ENCODE data around the gene TUBB4B. TPM values are rescaled to one million over a fixed set of nuclear protein-coding genes. Genes with fewer than 3 reads are reported as not detected.

TUBB4B gene
- total RNA-seq, 3 donors from 2014 or later (not counting 1 experiment from before 2014, with no cell fraction given) = 84.4 to 121 (median 93.9) TPM

DNA sequence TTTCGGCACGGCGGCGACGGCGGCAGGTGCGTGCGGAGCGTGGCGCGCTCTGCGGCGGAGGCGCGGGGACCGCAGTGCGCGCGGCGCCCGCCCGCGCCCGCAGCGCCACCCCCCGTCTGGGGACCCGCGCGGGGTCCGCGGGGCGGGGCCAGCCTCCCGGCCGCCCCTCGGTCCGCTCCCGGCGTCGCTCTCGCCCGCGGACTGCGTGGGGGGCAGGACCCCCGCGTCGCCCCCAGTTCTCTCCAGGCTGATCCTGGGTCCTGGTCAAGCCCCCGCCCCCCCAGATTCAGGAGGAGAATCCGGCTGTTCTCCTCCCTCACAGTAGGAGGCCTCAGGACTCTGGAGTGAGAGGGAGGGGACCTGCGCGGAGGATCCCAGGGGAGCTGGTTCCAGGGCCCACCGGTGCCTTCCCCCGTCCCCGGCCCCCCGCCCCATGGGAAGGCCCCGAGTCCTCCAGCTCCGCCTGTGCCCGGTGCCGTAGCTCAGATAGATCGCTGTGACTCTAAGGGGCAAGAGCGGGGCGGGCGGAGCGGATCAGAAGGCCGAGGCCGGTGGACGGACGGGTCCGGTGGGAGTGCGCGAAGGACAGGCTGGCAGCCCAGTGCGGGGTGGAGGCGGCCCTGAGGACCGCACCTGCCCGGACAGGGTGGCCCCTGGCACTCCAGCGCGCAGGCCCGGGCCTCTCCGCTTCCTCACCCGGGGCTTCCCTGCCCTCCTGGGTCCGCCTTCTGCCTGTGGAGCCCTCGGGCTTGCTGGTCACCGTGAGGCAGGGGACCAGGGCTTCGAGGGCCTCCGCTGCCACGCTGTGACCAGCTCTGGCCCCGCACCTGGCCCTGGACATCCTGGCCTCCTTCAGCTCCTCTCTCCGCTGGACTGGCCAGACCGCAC is 18.7 kb upstream of the TUBB4B start, which contains the start of gene RNF208:
Gene RNF208, minus strand, starts transcription at position 51 of the 888 bp plus-strand sequence. CDS start 1,028 bp downstream, outside the sequence.
- H3K27ac Mint-ChIP-seq = peak within 1 kb of the TSS; percentile 62 to 88
- no peaks in the 10 kb centered on the region for H3K36me3 ChIP-seq (ENCODE audit: control insufficient read depth, insufficient read depth, low read length)
- WGBS (ENCODE audit: insufficient coverage) = 4% methylated on average over 88 of the region's 88 CpGs
- H3K27me3 Mint-ChIP-seq (ENCODE audit: low read depth in 2 of 2) = peaks cover 0 to under 1% of the 10 kb centered on the region in 2 donors
- peaks cover 1 to 7% of the 10 kb centered on the region in 2 donors for H3K4me1 Mint-ChIP-seq
- peak in 1 of 2 donors; percentile 46 for DNase-seq
- no peaks in the 10 kb centered on the region for H3K36me3 Mint-ChIP-seq
- no peak for ATAC-seq
- H3K4me1 ChIP-seq (ENCODE audit: control insufficient read depth, insufficient read depth, low read length) = peaks cover 28% of the 10 kb centered on the region
- H3K9me3 ChIP-seq (ENCODE audit: control insufficient read depth, insufficient read depth, low read length) = no peaks in the 10 kb centered on the region
- intact Hi-C loops (cut with micrococcal nuclease) = loop anchor here (1.0 to 5.0 kb wide), 4 partner anchors 18 to 95 kb away; partner anchors contain the start of genes NDOR1, NELFB, TMEM203 and TUBB4B
- peak within 1 kb of the TSS; percentile 58 for H3K4me3 ChIP-seq (ENCODE audit: low read length)
- H3K27ac ChIP-seq (ENCODE audit: low read length) = peak within 1 kb of the TSS; percentile 75
- peaks cover 4% of the 10 kb centered on the region for H3K27me3 ChIP-seq (ENCODE audit: control insufficient read depth, insufficient read depth, low read length)
- H3K9me3 Mint-ChIP-seq = no peaks in the 10 kb centered on the region
- TF ChIP-seq, protein P1, sequence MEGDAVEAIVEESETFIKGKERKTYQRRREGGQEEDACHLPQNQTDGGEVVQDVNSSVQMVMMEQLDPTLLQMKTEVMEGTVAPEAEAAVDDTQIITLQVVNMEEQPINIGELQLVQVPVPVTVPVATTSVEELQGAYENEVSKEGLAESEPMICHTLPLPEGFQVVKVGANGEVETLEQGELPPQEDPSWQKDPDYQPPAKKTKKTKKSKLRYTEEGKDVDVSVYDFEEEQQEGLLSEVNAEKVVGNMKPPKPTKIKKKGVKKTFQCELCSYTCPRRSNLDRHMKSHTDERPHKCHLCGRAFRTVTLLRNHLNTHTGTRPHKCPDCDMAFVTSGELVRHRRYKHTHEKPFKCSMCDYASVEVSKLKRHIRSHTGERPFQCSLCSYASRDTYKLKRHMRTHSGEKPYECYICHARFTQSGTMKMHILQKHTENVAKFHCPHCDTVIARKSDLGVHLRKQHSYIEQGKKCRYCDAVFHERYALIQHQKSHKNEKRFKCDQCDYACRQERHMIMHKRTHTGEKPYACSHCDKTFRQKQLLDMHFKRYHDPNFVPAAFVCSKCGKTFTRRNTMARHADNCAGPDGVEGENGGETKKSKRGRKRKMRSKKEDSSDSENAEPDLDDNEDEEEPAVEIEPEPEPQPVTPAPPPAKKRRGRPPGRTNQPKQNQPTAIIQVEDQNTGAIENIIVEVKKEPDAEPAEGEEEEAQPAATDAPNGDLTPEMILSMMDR (IDR thresholded peaks at IDR 0.05) = no peak
- peak within 1 kb of the TSS; percentile 86 for H3K4me3 Mint-ChIP-seq

DNA sequence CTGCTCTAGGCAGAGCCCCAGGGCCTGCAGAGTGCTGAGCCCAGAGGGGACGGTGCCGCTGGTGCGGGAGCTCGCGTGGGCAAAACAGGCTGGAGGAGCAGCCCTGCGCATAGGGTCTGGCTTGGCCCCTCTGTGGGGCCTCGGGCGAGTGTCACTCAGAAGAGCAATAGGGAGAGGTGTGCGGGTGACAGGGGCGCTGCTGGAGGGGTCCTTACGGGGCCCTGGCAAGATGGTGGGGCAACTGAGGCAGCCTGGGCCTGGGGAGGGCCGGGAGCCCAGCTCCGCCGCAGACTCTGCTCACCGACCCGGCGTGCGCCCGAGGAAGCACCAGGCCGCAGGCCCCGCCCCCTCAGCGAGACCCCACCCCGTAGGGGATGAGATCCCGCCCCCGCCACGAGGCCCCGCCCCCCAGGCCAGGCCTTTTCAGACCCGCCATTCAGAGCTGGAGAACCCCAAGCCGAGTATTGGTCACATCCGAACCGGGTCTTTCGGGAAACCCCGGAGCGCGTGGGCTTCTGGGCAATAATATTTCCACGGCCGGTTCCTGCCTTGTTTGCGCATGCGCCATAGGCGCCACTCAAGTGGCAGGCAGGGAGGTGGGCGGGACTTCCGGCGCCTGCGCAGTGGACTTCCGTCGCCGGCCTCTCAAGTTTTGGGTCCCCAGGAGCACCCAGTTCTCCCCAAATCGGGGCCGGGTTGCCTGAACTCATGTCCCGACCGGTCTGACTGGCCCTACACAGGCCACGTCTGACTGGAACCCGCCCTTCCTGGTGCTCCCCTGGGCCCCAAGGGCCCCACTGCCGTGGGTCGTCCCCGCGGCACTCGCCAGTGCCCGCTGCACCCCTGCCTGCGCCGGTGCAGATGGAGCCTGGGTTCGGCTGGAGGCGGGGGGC is 17.8 kb upstream of the TUBB4B start:
- ATAC-seq = peak; percentile 93 to 98 (median 94)
- DNase-seq = peak; percentile 97 to 99
- peaks cover 0 to 3% of the 10 kb centered on the region in 2 donors for H3K27me3 Mint-ChIP-seq (ENCODE audit: low read depth in 2 of 2)
- under 1% methylated on average over 63 of the region's 63 CpGs for WGBS (ENCODE audit: insufficient coverage)
- no peaks in the 10 kb centered on the region for H3K36me3 ChIP-seq (ENCODE audit: control insufficient read depth, insufficient read depth, low read length)
- H3K27me3 ChIP-seq (ENCODE audit: control insufficient read depth, insufficient read depth, low read length) = peaks cover 7% of the 10 kb centered on the region
- TF ChIP-seq, protein P1 (IDR thresholded peaks at IDR 0.05) = no peak
- H3K4me1 ChIP-seq (ENCODE audit: control insufficient read depth, insufficient read depth, low read length) = peaks cover 31% of the 10 kb centered on the region
- no peaks in the 10 kb centered on the region for H3K9me3 ChIP-seq (ENCODE audit: control insufficient read depth, insufficient read depth, low read length)
- peak overlapping the region; percentile 58 for H3K4me3 ChIP-seq (ENCODE audit: low read length)
- peaks cover 5 to 11% of the 10 kb centered on the region in 2 donors for H3K4me1 Mint-ChIP-seq
- H3K9me3 Mint-ChIP-seq = no peaks in the 10 kb centered on the region
- intact Hi-C loops (cut with micrococcal nuclease) = loop anchor here (1.0 to 5.0 kb wide), 4 partner anchors 18 to 96 kb away; partner anchors contain the start of genes NDOR1, NELFB, TMEM203 and TUBB4B
- H3K27ac ChIP-seq (ENCODE audit: low read length) = peak overlapping the region; percentile 84
- peak overlapping the region; percentile 86 for H3K4me3 Mint-ChIP-seq
- no peaks in the 10 kb centered on the region for H3K36me3 Mint-ChIP-seq
- peak overlapping the region; percentile 62 to 88 for H3K27ac Mint-ChIP-seq

DNA sequence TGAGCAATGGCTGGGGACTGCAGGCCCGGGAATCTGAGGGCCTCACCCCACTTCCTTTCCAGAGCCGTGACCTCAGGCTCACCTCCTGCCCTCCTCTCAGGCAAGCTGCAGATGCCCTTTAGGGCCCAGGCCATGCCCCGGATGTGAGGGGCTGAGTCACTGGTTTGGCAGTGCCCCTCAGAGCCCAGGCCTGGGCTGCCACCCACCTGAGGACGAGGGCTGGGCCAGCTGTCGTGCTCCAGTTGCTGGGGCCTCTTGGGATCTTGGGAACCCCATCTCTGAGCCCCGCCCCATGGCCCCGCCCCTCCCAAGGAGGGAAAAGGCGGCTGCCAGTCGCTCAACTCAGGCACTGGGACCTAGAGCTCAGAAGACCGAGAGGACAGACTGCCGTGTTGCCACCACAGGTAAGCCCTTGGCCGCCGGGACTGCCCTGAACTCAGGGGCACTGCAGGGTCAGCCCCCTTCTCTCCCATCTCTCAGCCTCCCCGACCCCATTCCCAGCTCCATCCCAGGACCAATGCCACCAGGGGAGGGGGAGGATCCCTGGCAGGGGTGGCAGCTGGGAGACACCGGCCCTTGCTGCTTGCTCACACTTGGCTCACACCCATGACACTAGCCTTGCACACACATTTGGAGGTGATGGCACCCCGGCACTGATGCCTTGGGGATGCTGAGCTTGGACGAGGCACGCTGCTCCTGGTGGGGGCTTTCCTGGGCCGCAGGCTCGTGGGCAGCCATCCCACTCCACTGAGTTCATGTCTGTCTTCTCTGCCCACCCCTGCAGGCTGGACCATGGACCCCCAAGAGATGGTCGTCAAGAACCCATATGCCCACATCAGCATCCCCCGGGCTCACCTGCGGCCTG is 16.0 kb upstream of the TUBB4B start, which contains the start of gene CYSRT1:
Gene CYSRT1, plus strand, starts transcription at position 345 of the 865 bp plus-strand sequence. Its CDS starts 448 bp downstream, at position 793.
- Mint-ChIP-seq H3K4me1 (peaks cover 5 to 11% of the 10 kb centered on the region in 2 donors), H3K27me3 (ENCODE audit: low read depth in 2 of 2) (peaks cover 0 to 3% of the 10 kb centered on the region in 2 donors), H3K4me3 (peak within 1 kb of the TSS; percentile 86), H3K9me3 (no peaks in the 10 kb centered on the region), H3K27ac (peak within 1 kb of the TSS in 1 of 2 donors; percentile 88), H3K36me3 (no peaks in the 10 kb centered on the region)
- H3K27ac ChIP-seq (ENCODE audit: low read length) = peak within 1 kb of the TSS; percentile 84
- no peaks in the 10 kb centered on the region for H3K36me3 ChIP-seq (ENCODE audit: control insufficient read depth, insufficient read depth, low read length)
- DNase-seq = no peak
- H3K4me3 ChIP-seq (ENCODE audit: low read length) = peak within 1 kb of the TSS; percentile 58
- TF ChIP-seq, protein P1 (IDR thresholded peaks at IDR 0.05) = no peak
- H3K4me1 ChIP-seq (ENCODE audit: control insufficient read depth, insufficient read depth, low read length) = peaks cover 31% of the 10 kb centered on the region
- intact Hi-C loops (cut with micrococcal nuclease) = loop anchor here (5.0 kb wide), 3 partner anchors 98 to 178 kb away; partner anchors contain the start of gene NPDC1
- no peak for ATAC-seq
- peaks cover 9% of the 10 kb centered on the region for H3K27me3 ChIP-seq (ENCODE audit: control insufficient read depth, insufficient read depth, low read length)
- WGBS (ENCODE audit: insufficient coverage) = 50% methylated on average over 22 of the region's 23 CpGs
- H3K9me3 ChIP-seq (ENCODE audit: control insufficient read depth, insufficient read depth, low read length) = no peaks in the 10 kb centered on the region

Data from natural killer cell (primary cell).